HCT116 (cell line): ENCODE data around the gene IGFLR1.

ENCODE experiments used
- CEBPB ChIP-seq: IDR thresholded peaks from 2 replicates; pipeline ENCODE4 v1.6.1; 2012; ENCODE audit warnings: low read depth
- CTCF ChIP-seq, 3 experiments: fragments of 200-600 bp in 1 of 3; sonication (generic) in 1 of 3; IDR thresholded peaks in 2 of 3; conservative IDR thresholded peaks in 1 of 3; 2 replicates each; pipeline ENCODE4 v1.5.1; 2012 to 2017; ENCODE audit warnings: low read depth in 2 of 3, low read length in 2 of 3, antibody characterized with exemption in 1 of 3, borderline replicate concordance in 1 of 3, control low read depth in 1 of 3, mild to moderate bottlenecking in 1 of 3, mixed read lengths in 1 of 3, mixed run types in 1 of 3, moderate library complexity in 1 of 3; ENCODE audit not compliant: insufficient read depth in 1 of 3
- EZH2 ChIP-seq: fragments of 200-600 bp; sonication (generic); IDR thresholded peaks from 2 replicates; pipeline ENCODE4 v1.6.1; 2017; ENCODE audit warnings: antibody characterized with exemption, mixed run types
- SP1 ChIP-seq: IDR thresholded peaks from 2 replicates; pipeline ENCODE4 v1.6.1; 2012; ENCODE audit warnings: low read depth
- YY1 ChIP-seq: IDR thresholded peaks from 2 replicates; pipeline ENCODE4 v1.6.1; 2011; ENCODE audit warnings: low read length, low read depth, moderate library complexity, mild to moderate bottlenecking; ENCODE audit not compliant: insufficient replicate concordance; ENCODE audit errors: extremely low read depth

- no peak for TF ChIP-seq CEBPB
- TF ChIP-seq CTCF (IDR thresholded peaks at IDR 0.05 in 2 of 3, conservative IDR thresholded peaks at IDR 0.05 in 1 of 3; ENCODE audit: borderline replicate concordance in 1 of 3, insufficient read depth in 1 of 3, low read depth in 2 of 3, low read length in 2 of 3), result no peak
- TF ChIP-seq YY1, result no peak
- TF ChIP-seq SP1, result no peak
- TF ChIP-seq EZH2, result no peak
Observed at GRCh38 chr19:35743640-35744429, 1.6 kb upstream of the IGFLR1 start.
